Activated CD8-positive, alpha-beta memory T cell treated with anti-CD3 and anti-CD28 coated beads for 48 hours (primary cell): ENCODE data around the gene TEX11.
"Not testable (repeated sequence)": the region's sequence is repeated elsewhere in the genome, so short reads cannot be mapped to it uniquely, and the experiment has no call there.

Experiments
- DNase-seq, 3 experiments: peaks; one replicate each; pipeline ENCODE4 v3.0.0-alpha.2; 2020; ENCODE audit warnings: low read depth in 2 of 3, low spot score in 2 of 3

TEX11 gene

DNA sequence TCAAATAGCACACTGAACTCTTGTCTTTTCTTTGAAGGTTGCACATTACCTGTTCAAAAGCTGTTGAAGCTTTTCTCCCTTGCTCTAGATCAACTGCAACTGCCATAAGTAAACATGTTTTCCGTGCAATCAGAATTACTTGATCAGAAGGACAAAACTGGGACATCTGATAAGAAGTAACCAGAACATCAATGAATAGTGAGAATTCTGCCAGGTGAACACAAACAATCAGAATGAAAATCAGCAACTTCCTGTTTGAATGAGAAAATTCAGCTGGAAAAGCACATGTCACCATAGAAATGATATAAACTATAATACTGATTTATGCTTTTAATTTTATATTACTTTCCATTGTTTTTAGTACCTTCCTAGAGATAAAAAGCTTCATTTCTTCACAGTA, 303.2 kb downstream of the TEX11 start:
- no peak for DNase-seq

DNA sequence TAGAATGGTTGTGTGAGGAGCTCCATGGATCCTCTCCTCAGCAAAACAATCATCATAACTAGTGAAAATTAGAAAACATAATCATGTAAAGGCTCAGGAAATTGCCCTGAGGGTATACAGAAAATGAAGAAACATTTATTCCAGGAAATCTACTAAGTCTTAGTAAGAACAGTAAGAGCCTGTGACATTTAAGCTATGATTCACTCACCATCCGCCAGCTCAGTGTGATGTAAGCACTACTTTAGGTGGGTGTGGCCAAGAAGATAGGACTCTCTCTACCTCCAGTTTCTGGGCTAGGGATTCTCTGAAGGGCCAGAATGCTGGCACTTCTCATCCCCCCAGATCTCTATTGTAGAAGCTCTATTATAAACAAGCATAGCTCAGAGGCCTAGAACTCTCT, 316.4 kb downstream of the TEX11 start:
- DNase-seq: peak in 1 of 3 experiments; percentile 7

DNA sequence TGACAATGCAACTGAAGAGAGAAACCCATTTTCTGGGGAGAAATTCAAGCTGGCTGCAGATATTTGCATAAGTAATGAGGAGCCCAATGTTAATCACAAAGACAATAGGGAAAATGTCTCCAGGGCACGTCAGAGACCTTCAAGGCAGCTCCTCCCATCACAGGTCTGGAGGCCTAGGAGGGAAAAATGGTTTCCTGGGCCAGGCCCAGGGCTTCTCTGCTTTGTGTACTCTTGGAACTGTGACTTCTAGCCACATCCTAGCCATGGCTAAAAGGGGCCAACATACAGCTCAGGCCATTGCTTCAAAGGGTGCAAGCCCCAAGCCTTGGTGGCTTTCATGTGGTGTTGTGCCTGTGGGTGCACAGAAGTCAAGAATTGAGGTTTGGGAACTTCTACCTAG, 321.4 kb downstream of the TEX11 start:
- DNase-seq: not testable (repeated sequence)

DNA sequence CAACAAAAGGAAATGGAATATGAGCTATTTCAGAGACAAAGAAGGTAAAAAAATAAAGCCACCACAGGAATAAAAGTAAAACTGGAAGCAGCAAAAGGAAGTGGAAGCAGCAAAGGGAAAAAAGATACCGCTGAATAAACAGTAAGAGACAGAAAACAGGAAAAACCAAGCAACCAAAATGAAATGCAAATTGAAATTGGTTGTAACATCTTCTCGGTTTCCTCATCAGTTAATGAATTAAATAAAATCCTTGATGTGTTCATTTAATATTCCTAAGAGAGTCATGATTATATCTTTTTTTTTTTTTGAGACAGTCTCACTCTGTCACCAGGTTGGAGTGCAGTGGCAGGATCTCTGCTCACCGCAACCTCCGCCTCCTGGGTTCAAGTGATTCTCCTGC, 331.1 kb downstream of the TEX11 start:
- no peak for DNase-seq

DNA sequence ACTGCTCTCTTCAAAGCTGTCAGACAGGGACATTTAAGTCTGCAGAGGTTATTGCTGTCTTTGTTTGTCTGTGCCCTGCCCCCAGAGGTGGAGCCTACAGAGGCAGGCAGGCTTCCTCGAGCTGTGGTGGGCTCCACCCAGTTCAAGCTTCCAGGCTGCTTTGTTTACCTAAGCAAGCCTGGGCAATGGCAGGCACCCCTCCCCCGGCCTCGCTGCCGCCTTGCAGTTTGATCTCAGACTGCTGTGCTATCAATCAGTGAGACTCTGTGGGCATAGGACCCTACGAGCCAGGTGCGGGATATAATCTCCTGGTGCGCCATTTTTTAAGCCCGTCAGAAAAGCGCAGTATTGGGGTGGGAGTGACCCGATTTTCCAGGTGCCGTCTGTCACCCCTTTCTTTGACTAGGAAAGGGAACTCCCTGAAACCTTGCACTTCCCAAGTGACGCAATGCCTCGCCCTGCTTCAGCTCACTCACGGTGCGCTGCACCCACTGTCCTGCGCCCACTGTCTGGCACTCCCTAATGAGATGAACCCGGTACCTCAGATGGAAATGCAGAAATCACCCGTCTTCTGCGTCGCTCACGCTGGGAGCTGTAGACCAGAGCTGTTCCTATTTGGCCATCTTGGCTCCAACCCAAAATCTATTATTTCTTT, 338.5 kb downstream of the TEX11 start:
- DNase-seq: not testable (repeated sequence)

DNA sequence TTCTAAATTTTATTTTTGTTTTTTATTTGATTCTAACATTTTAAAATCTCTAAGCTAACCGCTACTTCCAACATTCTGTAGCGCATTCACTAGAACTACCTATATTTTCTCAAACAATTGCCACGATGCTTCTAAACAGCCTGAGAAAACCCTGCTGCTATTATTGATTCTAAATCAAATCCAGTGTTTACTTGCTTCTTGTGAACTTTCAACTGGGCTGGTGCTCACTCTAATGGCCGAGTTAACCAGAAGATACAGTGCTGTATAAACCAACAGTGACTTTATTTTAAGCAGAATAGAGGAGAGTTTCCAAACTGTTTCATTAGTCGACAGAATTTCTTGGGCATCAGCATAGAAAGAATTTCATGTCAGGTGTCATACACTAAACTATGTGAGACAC, 353.6 kb downstream of the TEX11 start:
- no peak for DNase-seq

DNA sequence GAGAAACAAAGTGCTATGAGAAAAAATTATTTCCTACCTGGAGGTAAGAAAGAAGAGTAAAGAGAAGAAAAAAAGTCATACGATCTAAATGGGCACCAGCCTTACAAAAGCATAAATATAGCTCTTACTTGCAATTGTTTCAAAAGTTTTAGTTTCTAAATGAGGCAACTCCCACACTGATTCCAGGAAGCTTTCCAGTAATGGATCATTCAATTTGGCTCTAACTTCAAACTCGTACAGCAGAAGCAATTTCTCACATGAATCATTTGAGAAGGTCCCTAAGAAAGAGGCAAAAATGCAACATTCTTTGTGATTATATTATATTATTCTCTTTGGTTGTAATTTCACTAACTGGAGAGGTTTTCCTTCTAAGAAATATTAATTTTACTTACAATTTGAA, 354.0 kb downstream of the TEX11 start:
- DNase-seq: no peak

DNA sequence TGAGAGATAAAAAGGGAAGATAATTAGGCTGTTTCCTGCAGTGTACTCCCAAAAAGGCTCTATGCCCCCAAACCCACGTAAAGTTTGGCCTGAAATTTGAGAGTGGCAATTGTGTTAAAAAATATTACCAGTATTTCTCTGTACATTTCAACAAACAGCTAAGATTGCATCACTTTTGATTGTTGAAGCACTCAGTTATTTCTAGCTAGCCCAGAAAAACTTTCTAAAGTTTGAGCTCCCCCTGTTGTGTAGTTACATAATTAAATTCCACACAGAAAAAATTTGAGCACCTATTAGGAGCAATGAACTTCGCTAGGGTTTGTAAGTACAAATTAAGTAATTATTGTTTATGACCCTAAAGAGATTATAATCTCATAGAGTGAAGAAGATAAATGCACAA, 354.4 kb downstream of the TEX11 start:
- DNase-seq: no peak

DNA sequence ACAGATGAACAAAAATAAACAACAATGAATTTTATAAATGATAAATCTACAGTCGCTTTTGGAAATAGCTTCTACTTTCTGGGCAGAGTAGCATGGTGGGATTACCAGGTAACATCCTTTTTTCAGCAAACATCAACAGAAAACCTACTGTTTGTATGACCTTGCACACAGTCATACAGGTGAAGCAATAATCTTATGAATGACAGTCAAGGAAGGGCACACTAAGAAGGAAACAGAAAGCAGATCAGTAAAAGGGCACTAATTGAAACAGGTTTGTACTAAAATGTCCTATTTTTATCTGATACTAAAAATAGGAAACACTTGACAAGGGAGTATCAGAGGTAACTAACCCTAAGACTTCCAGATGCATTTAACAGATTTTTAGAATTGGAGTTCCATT, 355.0 kb downstream of the TEX11 start:
- DNase-seq: no peak

DNA sequence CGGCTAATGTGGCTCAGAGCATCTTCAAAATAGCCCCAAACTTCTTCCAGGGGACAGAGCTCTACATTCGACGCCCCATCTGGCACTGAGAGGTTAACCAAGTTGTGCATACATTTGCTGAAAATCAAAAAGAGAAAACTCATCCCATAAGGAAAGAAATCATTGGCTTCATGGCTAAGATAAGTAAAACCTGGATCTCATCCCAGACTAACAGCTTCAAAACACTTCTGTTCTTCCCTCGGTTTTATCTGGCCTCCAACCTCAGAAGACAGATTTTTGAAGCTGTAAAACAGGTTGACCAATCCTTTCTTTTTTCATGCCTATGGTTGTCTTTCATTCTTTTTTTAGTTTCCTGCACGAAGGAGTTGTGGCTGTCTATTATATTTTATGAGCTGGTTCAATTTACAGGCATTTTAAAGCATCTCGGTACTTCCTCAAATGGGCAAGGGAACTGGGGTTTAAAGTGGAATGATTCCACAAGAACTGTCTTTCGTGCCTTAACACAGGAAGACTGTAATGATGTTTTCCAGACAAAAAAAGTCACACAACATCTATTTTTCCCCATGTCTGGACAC, 356.3 kb downstream of the TEX11 start:
- no peak for DNase-seq

DNA sequence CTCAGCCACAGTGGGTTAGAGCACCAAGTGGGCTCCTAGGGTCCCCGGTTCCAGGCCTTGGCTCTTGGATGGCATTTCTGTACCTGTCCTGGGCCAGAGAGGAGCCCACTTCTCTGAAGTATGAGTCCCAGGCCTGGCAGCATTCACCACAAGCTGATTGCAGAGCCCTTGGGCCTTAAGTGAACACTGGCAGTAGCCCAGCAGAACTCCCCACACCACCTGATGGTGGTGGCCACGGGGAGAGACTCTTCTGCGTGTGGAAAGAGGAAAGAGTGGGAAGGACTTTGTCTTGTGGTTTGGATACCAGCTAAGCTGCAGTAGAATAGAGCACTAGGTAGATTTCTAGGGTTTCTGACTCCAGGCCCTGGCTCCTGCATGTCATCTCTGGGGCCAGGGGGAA, 359.1 kb downstream of the TEX11 start:
- DNase-seq: no peak

DNA sequence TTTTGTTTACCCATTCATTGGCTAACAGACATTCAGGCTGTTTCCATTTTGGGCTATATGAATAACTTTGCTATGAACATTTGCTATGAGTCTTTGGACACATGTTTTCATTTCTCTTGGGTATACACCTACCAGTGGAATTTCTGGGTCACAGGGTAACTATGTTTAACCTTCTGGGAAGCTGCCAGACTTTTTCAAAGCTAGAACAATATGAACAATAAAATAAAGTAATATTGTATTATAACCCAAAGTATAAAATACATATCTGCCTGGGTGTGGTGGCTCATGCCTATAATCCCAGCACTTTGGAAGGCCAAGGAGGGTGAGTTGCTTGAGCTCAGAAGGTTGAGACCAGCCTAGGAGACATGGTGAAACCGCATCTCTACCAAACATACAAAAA, 373.3 kb downstream of the TEX11 start:
- no peak for DNase-seq

DNA sequence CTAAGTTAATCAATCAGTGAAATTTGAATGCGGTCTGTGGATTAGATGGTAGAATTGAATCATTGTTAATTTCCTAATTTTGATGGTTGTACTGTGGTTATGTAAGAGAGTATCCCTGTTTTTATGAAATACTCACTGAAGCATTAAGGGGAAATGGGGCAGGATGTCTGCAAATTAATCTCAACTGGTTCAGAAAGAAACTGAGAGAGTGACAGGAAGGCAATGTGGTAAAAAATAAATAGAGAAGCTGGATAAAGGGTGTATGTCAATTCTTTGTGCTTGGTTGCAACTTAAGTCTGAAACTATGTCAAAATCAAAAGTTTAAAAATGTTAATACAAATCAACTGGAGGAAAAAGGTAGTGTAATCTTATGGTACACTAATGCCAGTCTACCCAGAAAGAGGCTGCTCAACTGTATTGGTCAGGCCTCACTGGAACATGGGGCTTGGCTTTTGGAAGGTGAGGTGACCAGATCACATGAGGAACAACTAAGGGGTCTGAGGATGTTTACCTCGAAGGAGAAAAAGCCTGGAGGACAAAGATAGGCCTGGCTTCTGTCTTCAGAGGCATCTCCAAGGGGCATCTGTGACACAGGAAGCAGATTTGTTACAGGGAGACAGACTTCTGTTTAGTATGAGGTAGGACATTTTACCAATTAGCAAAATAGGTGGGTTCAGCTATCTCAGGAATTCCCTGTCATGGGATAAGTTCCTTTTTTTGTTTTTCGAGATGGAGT, 380.7 kb downstream of the TEX11 start:
- DNase-seq: no peak

DNA sequence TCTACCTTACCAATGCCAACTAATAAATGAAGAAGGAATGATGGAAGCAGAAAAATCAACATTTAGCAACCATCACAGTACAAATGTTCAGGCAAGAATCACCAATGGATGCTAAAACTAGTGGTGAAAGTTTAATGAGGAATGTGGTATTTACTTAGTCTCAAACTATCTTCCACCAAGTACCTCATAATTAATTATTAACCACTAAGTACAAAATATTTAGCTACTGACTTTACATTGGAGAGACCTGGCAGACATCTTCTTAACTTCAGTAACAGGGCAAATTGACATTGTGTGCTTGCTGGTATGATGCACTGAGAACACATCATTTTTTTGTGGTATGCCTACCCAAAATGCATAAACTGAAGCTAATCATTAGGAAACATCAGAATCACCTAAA, 381.5 kb downstream of the TEX11 start:
- no peak for DNase-seq

DNA sequence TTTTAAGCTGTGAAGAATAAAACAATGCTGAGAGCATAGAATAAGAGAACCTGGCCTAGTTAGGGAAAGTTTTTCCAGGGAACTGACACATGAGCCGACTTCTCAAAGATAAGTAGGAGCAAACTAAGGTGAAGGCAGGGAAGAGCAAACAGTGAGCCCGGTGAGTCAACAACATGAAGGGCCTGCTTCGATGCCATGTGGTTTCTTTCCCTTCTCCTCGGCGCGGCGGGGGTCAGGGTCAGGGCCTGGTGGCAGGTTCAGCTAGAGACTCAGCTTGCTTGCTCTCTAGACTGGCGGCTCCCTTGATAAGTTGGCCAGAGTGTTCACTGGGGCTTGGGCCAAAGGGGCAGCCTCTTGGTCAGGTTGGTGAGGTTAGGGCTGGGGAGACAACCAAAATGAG, 382.8 kb downstream of the TEX11 start:
- no peak for DNase-seq

DNA sequence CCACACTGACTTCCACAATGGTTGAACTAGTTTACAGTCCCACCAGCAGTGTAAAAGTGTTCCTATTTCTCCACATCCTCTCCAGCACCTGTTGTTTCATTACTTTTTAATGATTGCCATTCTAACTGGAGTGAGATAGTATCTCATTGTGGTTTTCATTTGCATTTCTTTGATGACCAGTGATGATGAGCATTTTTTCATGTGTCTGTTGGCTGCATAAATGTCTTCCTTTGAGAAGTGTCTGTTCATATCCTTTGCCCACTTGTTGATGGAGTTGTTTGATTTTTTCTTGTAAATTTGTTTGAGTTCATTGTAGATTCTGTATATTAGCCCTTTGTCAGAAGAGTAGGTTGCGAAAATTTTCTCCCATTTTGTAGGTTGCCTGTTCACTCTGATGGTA, 392.8 kb downstream of the TEX11 start:
- not testable (repeated sequence) for DNase-seq

DNA sequence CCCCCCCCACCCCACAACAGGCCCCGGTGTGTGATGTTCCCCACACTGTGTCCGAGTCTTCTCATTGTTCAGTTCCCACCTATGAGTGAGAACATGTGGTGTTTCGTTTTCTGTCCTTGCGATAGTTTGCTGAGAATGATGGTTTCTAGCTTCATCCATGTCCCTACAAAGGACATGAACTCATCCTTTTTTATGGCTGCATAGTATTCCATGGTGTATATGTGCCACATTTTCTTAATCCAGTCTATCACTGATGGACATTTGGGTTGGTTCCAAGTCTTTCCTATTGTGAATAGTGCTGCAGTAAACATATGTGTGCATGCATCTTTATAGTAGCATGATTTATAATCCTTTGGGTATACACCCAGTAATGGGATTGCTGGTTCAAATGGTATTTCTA, 393.2 kb downstream of the TEX11 start:
- DNase-seq: not testable (repeated sequence)

DNA sequence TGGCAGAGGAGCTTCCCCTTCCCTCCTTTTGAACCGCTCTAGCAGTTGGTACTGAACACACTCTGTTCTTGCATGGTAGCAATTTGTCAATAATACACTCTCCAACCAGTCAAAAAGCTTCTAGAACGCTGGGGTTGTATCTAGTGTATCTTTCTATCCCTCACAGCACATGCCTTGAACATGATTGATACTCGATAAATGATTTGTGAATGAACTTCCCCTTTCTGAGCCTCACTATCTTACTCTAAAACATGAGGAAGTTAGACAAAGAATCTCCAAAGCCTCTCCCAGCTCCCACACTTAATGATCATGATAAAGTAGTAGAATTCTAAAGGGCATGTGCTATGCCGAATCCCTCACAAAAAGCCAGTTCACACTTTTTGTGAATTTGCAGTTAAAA, 399.4 kb downstream of the TEX11 start:
- no peak for DNase-seq

DNA sequence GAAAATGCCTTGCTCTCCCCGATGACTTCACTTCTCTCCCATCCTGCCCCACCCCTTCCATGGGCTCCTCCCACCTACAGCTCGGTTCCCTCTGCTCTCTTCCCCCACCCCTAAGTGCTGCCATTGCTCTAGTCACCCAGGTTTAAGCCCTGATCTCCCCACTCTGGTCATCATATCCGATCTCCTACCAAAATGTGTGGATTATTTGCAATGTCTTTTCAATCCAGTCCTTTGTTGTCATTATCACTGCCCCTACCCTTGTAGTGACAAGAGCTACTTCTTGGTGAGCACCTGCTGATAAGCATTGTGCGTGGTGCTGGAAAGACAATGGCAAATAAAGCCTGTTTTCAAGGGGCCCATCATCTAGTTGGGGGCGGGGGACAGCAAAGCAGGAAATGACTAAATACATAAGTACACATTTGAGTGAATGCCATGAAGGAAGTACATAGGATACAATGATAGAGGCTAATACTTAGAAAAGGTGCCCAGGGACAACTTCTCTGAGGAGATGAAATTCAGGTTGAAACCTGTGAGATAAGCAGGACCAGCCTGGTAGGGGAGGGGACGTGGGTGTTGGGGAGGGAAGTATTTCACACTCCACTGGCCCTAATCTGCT, 400.1 kb downstream of the TEX11 start:
- DNase-seq: no peak

DNA sequence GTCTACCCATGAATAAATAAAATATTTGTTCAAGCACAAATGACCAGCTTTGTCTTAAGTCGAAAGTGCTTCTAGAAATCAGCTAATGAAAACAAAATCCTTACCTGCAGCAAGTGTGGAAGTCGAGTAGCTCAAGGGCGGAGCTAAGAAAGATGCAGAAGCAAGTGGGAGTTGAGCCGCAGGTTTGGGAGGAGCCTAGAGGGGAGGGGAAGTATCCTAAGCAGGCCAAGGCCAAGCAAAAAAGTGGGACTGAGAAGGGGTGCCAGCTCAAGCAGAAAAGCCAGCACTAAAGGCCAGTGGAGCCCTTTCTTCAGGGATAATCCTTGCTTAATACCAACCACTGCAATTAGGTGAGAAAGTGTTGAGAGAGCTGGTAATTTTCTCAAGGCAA, 403.1 kb downstream of the TEX11 start:
- DNase-seq: no peak

DNA sequence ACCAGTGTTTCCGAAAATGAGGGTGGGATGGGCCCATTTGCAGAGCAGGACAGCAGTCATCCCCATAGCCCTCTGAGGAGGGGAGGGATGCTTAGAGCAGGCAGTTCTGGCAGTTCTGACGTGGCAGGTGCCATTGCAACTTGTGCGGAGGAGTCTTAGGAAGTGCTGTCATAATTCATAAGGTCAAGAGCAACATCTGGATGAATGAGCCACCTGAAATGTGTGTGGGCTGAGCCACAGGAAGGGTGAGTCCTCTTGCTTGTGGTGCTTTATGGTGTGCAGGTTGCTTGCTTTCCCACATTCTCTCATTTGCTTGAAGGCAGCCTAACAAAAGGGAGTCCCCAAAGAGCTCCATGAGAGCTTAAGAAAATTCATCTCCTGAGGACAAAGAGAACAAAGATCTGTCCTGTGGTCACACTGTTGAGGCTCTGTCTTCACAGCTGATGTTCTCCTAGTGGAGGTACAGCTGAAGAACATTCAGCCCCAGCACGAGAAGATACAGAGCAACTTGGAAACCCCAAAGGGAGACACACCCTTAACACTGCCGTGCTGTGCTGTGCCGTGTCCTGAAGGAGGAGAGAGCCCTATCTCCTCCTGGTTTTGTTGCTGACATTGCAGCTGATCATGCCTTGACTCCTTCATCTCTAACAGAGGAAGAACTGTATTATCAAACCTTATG, 403.6 kb downstream of the TEX11 start:
- DNase-seq: no peak

DNA sequence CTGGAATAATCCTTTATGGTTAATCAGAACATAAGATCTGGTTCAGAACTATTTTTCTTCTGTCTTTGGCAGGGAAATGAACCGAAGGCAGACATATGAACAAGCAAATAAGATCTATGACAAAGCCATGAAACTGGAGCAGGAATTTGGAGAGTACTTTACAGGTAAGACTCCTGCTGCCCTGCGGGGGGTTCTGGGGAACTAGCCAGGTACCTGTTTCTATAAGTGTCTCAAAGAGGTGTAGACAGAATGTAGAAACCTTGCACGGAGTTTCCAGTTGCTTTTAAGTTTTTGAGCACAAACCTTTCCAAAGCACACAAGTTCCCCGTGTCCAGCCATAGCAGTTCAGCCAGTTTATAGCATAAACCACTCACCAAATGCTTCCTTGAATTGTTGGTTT, 407.7 kb downstream of the TEX11 start:
- DNase-seq: no peak
